K562 (cell line): ENCODE results near the gene SRPRA. TPM values are rescaled to one million over a fixed set of nuclear protein-coding genes. Genes with fewer than 3 reads are reported as not detected.
A peak's percentile ranks its signal among the peaks of the same experiment; 100 is the strongest.

Experiments used
- BMI1 ChIP-seq: fragments of 150-350 bp; IDR thresholded peaks from 2 replicates; pipeline ENCODE4 v1.6.1; 2014; ENCODE audit warnings: low read length
- NR2F6 ChIP-seq: fragments of 450-650 bp; formaldehyde crosslinking; IDR thresholded peaks from 2 replicates; pipeline ENCODE4 v1.4.0; 2020; ENCODE audit warnings: mild to moderate bottlenecking
- PCBP1 ChIP-seq: fragments of 200-400 bp; formaldehyde crosslinking; IDR thresholded peaks from 2 replicates; pipeline ENCODE4 v1.6.1; 2018; ENCODE audit warnings: mild to moderate bottlenecking, low read depth, low read length; ENCODE audit not compliant: poor library complexity, severe bottlenecking
- PHF8 ChIP-seq: fragments of 200-600 bp; sonication (generic); IDR thresholded peaks from 2 replicates; pipeline ENCODE4 v1.6.1; 2012; ENCODE audit warnings: mixed run types, mild to moderate bottlenecking, inconsistent platforms, low read length, moderate library complexity, borderline replicate concordance
- POLR2G ChIP-seq: fragments of 200-400 bp; formaldehyde crosslinking; IDR thresholded peaks from 2 replicates; pipeline ENCODE4 v1.6.1; 2017; ENCODE audit warnings: low read depth, mild to moderate bottlenecking, antibody characterized with exemption, low read length, moderate library complexity
- RBBP5 ChIP-seq: fragments of 200-600 bp; sonication (generic); IDR thresholded peaks from 2 replicates; pipeline ENCODE4 v1.6.1; 2012; ENCODE audit warnings: borderline replicate concordance, mild to moderate bottlenecking, low read length, control low read depth, inconsistent platforms; ENCODE audit not compliant: insufficient read depth, poor library complexity, severe bottlenecking
- RBM34 ChIP-seq: fragments of 200-400 bp; formaldehyde crosslinking; IDR thresholded peaks from 2 replicates; pipeline ENCODE4 v1.6.1; 2018; ENCODE audit warnings: low read length, borderline replicate concordance; ENCODE audit not compliant: insufficient read depth
- SAFB ChIP-seq: fragments of 200-400 bp; formaldehyde crosslinking; IDR thresholded peaks from 2 replicates; pipeline ENCODE4 v1.6.1; 2017; ENCODE audit warnings: low read depth, low read length, borderline replicate concordance
- TBL1XR1 ChIP-seq, 2 experiments: IDR thresholded peaks; 2 replicates each; pipeline ENCODE4 v1.6.1; 2012; ENCODE audit warnings: improper control_type of control experiment in 2 of 2, low read length in 2 of 2, mild to moderate bottlenecking in 1 of 2
- TCFL5 ChIP-seq: fragments of 250-450 bp; sonication (Bioruptor Pico); conservative IDR thresholded peaks from 2 replicates; pipeline ENCODE4 v1.6.1; 2021; ENCODE audit warnings: mild to moderate bottlenecking, moderate library complexity, matching md5 sums
- ZNF143 ChIP-seq: sonication (generic); formaldehyde crosslinking; IDR thresholded peaks from 2 replicates; pipeline ENCODE4 v1.9.0; 2022; ENCODE audit warnings: mild to moderate bottlenecking, missing genetic modification reagents
- ZNF165 ChIP-seq: fragments of 250-450 bp; sonication (Bioruptor Pico); IDR thresholded peaks from 2 replicates; pipeline ENCODE4 v1.4.0; 2020; ENCODE audit warnings: borderline replicate concordance
- ZNF23 ChIP-seq: fragments of 250-450 bp; sonication (Bioruptor Pico); IDR thresholded peaks from 2 replicates; pipeline ENCODE4 v1.4.0; 2020; ENCODE audit warnings: mild to moderate bottlenecking
- ZNF583 ChIP-seq: fragments of 250-450 bp; sonication (Bioruptor Pico); IDR thresholded peaks from 2 replicates; pipeline ENCODE4 v1.4.0; 2020
- polyA plus RNA-seq, 8 experiments: library from polyadenylated mRNA; depleted of rRNA in 4 of 8; stranded (reverse) in 5 of 8; unstranded in 3 of 8; fragments of >200 nt; fragmentation: Nextera tagmentation in 2 of 8; fragmentation: Illumina TruSeq in 1 of 8; extraction: Ambion mirVana in 2 of 8; extraction: Trizol in 1 of 8; gene quantifications; 2 replicates each; pipeline versions ENCODE4 v1.2.1 to v1.2.3, GENCODE V29; 2011 to 2014; ENCODE audit warnings: inconsistent platforms in 1 of 8, missing spikeins in 1 of 8
- total RNA-seq, 7 experiments: library from RNA; depleted of rRNA in 6 of 7; stranded (reverse); fragments of >200 nt in 6 of 7; fragmentation: Illumina TruSeq in 2 of 7; extraction: Trizol in 2 of 7; gene quantifications; 2 replicates each; pipeline versions ENCODE4 v1.2.1 to v1.2.3, GENCODE V29; 2011 to 2021; ENCODE audit warnings: low replicate concordance in 1 of 7
- TF ChIP-seq, protein P1 (sequence below): sonication (generic); formaldehyde crosslinking; IDR thresholded peaks from 2 replicates; pipeline ENCODE4 v1.8.0; 2022; ENCODE audit warnings: mild to moderate bottlenecking, missing genetic modification reagents
- TF ChIP-seq, protein P2 (sequence below): sonication (generic); formaldehyde crosslinking; IDR thresholded peaks from 2 replicates; pipeline ENCODE4 v1.8.1; 2023; ENCODE audit warnings: mild to moderate bottlenecking, missing genetic modification reagents, moderate library complexity
- TF ChIP-seq, protein P3 (sequence below): IDR thresholded peaks from 2 replicates; pipeline ENCODE4 v1.6.1; 2012; ENCODE audit warnings: low read depth, low read length, improper control_type of control experiment, borderline replicate concordance
- TF ChIP-seq, protein P4 (sequence below): fragments of 250-450 bp; sonication (Bioruptor Pico); IDR thresholded peaks from 2 replicates; pipeline ENCODE4 v1.8.0; 2022; ENCODE audit warnings: moderate library complexity, mild to moderate bottlenecking, inconsistent platforms
- TF ChIP-seq, protein P5 (sequence below): fragments of 450-650 bp; IDR thresholded peaks from 2 replicates; pipeline ENCODE4 v1.6.1; 2016; ENCODE audit warnings: missing biosample characterization, missing genetic modification characterization

Gene SRPRA
- total and polyA plus RNA-seq, 9 of the 15 experiments (the other 6 are each of a cell fraction or from before 2014, with no cell fraction given), result 33.5 to 124 (median 80.0) TPM

DNA sequence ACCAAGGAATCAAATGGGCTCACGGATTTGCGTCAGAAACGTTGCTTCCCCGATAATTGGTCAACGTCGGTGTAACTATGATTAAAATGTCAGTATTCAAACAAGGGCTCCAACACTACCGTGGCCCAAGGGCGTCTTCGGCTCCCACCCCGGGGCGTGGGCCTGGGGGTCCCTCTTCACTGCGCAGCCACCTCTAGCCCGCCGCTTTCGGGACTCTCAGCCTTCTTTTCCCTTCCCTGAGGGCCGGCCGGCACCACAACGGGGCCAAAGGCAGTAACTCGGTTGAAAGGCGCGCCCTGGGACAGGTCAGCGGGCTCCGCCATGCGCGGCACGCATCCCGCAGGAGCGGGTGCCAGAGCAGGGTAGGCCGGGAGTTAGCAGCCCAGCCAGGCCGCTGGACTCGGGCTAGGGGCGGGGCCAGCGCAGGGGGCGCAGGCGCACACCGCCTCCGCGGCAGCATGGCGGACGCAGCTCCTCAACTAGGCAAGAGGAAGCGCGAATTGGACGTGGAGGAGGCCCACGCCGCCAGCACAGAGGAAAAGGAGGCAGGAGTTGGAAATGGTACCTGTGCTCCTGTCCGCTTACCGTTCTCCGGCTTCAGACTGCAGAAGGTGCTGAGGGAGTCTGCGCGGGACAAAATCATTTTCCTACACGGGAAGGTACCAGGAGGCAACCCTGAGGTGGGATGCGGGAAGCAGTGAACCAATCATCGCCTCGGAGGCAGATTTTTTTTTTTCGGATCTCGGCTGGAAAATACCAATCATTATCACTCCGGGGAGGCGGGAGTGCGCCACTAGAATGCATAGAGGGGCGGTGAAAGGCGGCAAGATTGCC is 35.1 kb upstream of the SRPRA start, which contains the start of gene DCPS (continued):
- TF ChIP-seq, protein P1, sequence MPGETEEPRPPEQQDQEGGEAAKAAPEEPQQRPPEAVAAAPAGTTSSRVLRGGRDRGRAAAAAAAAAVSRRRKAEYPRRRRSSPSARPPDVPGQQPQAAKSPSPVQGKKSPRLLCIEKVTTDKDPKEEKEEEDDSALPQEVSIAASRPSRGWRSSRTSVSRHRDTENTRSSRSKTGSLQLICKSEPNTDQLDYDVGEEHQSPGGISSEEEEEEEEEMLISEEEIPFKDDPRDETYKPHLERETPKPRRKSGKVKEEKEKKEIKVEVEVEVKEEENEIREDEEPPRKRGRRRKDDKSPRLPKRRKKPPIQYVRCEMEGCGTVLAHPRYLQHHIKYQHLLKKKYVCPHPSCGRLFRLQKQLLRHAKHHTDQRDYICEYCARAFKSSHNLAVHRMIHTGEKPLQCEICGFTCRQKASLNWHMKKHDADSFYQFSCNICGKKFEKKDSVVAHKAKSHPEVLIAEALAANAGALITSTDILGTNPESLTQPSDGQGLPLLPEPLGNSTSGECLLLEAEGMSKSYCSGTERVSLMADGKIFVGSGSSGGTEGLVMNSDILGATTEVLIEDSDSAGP (CRISPR knock-in tag), result peak; percentile 24; the same call in 1 of the 2 replicates
- TF ChIP-seq ZNF23 (CRISPR knock-in tag) (no peak), SAFB (no peak), RBBP5 (peak; percentile 67), ZNF143 (CRISPR knock-in tag) (0 out of 2 replicates have a peak, but pooled peaks have one; percentile 16), TCFL5 (no peak), ZNF165 (no peak), BMI1 (no peak), PCBP1 (peak; percentile 54), POLR2G (peak; percentile 100), PHF8 (peak; percentile 100), RBM34 (no peak), TBL1XR1 (IDR thresholded peaks at IDR 0.05; ENCODE audit: low read length in 2 of 2) (no peak; a peak in 1 of 4 replicates), NR2F6 (0 out of 2 replicates have a peak, but pooled peaks have one; percentile 30), ZNF583 (CRISPR knock-in tag) (no peak)
- TF ChIP-seq, protein P2, sequence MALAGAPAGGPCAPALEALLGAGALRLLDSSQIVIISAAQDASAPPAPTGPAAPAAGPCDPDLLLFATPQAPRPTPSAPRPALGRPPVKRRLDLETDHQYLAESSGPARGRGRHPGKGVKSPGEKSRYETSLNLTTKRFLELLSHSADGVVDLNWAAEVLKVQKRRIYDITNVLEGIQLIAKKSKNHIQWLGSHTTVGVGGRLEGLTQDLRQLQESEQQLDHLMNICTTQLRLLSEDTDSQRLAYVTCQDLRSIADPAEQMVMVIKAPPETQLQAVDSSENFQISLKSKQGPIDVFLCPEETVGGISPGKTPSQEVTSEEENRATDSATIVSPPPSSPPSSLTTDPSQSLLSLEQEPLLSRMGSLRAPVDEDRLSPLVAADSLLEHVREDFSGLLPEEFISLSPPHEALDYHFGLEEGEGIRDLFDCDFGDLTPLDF (CRISPR knock-in tag), result peak; percentile 76
- TF ChIP-seq, protein P3, sequence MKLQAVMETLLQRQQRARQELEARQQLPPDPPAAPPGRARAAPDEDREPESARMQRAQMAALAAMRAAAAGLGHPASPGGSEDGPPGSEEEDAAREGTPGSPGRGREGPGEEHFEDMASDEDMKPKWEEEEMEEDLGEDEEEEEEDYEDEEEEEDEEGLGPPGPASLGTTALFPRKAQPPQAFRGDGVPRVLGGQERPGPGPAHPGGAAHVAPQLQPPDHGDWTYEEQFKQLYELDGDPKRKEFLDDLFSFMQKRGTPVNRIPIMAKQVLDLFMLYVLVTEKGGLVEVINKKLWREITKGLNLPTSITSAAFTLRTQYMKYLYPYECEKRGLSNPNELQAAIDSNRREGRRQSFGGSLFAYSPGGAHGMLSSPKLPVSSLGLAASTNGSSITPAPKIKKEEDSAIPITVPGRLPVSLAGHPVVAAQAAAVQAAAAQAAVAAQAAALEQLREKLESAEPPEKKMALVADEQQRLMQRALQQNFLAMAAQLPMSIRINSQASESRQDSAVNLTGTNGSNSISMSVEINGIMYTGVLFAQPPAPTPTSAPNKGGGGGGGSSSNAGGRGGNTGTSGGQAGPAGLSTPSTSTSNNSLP, result no peak
- TF ChIP-seq, protein P4, sequence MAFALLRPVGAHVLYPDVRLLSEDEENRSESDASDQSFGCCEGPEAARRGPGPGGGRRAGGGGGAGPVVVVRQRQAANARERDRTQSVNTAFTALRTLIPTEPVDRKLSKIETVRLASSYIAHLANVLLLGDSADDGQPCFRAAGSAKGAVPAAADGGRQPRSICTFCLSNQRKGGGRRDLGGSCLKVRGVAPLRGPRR (CRISPR knock-in tag), result no peak
- TF ChIP-seq, protein P5, sequence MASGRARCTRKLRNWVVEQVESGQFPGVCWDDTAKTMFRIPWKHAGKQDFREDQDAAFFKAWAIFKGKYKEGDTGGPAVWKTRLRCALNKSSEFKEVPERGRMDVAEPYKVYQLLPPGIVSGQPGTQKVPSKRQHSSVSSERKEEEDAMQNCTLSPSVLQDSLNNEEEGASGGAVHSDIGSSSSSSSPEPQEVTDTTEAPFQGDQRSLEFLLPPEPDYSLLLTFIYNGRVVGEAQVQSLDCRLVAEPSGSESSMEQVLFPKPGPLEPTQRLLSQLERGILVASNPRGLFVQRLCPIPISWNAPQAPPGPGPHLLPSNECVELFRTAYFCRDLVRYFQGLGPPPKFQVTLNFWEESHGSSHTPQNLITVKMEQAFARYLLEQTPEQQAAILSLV (tag), result no peak
